ENCODE results near the gene TENM3.

- TF ChIP-seq, protein P1, sequence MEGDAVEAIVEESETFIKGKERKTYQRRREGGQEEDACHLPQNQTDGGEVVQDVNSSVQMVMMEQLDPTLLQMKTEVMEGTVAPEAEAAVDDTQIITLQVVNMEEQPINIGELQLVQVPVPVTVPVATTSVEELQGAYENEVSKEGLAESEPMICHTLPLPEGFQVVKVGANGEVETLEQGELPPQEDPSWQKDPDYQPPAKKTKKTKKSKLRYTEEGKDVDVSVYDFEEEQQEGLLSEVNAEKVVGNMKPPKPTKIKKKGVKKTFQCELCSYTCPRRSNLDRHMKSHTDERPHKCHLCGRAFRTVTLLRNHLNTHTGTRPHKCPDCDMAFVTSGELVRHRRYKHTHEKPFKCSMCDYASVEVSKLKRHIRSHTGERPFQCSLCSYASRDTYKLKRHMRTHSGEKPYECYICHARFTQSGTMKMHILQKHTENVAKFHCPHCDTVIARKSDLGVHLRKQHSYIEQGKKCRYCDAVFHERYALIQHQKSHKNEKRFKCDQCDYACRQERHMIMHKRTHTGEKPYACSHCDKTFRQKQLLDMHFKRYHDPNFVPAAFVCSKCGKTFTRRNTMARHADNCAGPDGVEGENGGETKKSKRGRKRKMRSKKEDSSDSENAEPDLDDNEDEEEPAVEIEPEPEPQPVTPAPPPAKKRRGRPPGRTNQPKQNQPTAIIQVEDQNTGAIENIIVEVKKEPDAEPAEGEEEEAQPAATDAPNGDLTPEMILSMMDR (IDR thresholded peaks at IDR 0.05; ENCODE audit: poor library complexity) = no peak
- no peak for TF ChIP-seq EZH2 (IDR thresholded peaks at IDR 0.05; ENCODE audit: borderline replicate concordance)
Measured at GRCh38 chr4:182536221-182536811, 293.1 kb downstream of the TENM3 start.

All from hepatocyte (in vitro differentiated cells).